ENCODE results near the gene OLFM2.

- TF ChIP-seq RARB (CRISPR knock-in tag; IDR thresholded peaks at IDR 0.05) (no peak), ESRRA (IDR thresholded peaks at IDR 0.05; ENCODE audit: borderline replicate concordance, low read length) (no peak), CTCF (IDR thresholded peaks at IDR 0.05) (no peak), POLR2A (IDR thresholded peaks at IDR 0.05; ENCODE audit: low read length) (no peak), KDM5A (IDR thresholded peaks at IDR 0.05) (no peak), CHD4 (IDR thresholded peaks at IDR 0.05; ENCODE audit: borderline replicate concordance) (no peak), E2F6 (IDR thresholded peaks at IDR 0.05; ENCODE audit: borderline replicate concordance, low read depth) (no peak), EP300 (IDR thresholded peaks at IDR 0.05) (no peak), USF2 (IDR thresholded peaks at IDR 0.05) (no peak), ZFP36 (IDR thresholded peaks at IDR 0.05; ENCODE audit: borderline replicate concordance, partially characterized antibody) (no peak), TP53 (CRISPR knock-in tag; IDR thresholded peaks at IDR 0.05) (no peak), CBX8 (IDR thresholded peaks at IDR 0.05) (no peak)
These were observed 25.7 kb downstream of the OLFM2 start for GRCh38 chr19:9910625-9911024.
